ENCODE data around the gene EIF3B. TPM values are rescaled to one million over a fixed set of nuclear protein-coding genes. Genes with fewer than 3 reads are reported as not detected.
"Not testable (repeated sequence)": the region's sequence is repeated elsewhere in the genome, so short reads cannot be mapped to it uniquely, and the experiment has no call there.

EIF3B gene
- total and polyA plus RNA-seq, 8 donors: 91.4 to 168 (median 153) TPM

DNA sequence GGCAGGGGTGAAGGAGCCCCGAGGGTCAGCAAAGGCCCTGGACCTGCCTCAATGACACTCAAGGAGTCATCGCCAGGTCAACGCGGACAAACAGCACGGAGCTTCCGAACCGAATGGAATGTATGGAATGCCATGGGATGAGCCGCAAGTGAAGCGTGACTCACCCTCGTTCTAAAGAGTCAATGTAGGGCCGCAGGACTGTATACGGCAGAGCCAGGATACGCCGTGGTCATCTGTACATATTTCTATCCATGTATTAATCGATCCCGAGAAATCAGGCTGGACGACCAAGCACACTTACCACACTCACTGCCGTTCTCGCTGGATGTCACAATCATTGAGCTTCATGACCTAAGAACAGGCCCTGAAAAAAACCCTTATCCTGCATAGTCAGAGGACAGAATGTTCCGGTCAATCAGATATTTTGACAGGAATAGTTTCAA lies 44.7 kb upstream of the EIF3B start:
- TF ChIP-seq, protein P1, sequence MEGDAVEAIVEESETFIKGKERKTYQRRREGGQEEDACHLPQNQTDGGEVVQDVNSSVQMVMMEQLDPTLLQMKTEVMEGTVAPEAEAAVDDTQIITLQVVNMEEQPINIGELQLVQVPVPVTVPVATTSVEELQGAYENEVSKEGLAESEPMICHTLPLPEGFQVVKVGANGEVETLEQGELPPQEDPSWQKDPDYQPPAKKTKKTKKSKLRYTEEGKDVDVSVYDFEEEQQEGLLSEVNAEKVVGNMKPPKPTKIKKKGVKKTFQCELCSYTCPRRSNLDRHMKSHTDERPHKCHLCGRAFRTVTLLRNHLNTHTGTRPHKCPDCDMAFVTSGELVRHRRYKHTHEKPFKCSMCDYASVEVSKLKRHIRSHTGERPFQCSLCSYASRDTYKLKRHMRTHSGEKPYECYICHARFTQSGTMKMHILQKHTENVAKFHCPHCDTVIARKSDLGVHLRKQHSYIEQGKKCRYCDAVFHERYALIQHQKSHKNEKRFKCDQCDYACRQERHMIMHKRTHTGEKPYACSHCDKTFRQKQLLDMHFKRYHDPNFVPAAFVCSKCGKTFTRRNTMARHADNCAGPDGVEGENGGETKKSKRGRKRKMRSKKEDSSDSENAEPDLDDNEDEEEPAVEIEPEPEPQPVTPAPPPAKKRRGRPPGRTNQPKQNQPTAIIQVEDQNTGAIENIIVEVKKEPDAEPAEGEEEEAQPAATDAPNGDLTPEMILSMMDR (IDR thresholded peaks at IDR 0.05): no peak
- intact Hi-C loops (cut with DNase I): loop anchor here in 1 of 2 donors (10.0 kb wide), 1 partner anchor 65 kb away; the partner anchor contains the start of genes MRM2 and NUDT1
- peaks cover 0 to 11% of the 10 kb centered on the region in 2 donors for H3K4me1 ChIP-seq
- DNase-seq: peak in 1 of 4 donors; percentile 24
- no peak overlapping the region for H3K27ac ChIP-seq
- H3K9me3 ChIP-seq: no peaks in the 10 kb centered on the region
- no peak overlapping the region for H3K4me3 ChIP-seq
- H3K36me3 ChIP-seq: peaks cover 0 to 10% of the 10 kb centered on the region in 2 donors
- no peak for ATAC-seq
- no peaks in the 10 kb centered on the region for H3K27me3 ChIP-seq

DNA sequence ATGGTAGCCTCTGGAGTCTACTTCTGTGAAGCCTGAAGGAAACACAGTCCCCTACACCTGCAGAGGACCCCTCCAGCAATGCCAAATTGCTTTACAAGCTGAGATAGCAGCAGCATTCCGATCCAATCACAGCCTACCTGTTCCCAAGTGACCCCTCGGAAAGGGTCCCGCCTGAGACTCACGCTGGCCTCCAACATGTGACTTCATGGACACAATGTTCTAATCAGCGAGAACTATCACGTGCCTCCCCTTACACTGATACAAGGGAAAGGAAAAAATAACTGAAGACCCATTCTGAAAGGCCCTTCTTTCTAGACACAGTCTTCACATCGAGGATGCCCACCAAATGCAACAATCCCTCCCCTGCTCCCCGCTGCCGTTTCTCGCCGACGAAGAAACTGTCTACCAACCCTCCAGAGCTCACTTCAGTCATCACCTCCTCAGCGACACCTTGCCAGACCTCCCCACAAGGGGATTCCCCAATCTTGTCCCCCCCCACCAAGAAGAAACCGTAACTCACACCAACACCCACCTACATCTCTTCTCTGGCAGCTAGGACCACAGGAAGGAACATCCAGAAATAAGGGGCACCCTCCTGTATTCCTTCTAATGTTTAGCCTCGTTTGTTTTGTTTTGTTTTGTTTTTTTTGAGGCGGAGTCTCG lies 42.2 kb upstream of the EIF3B start:
- intact Hi-C loops (cut with DNase I): loop anchor here in 1 of 2 donors (10.0 kb wide), 1 partner anchor 68 kb away; the partner anchor contains the start of genes MRM2 and NUDT1
- Histone ChIP-seq H3K4me1 (peaks cover 0 to 7% of the 10 kb centered on the region in 2 donors), H3K9me3 (no peaks in the 10 kb centered on the region), H3K36me3 (peaks cover 0 to 10% of the 10 kb centered on the region in 2 donors), H3K27me3 (no peaks in the 10 kb centered on the region), H3K4me3 (no peak overlapping the region), H3K27ac (no peak overlapping the region)
- TF ChIP-seq, protein P1 (IDR thresholded peaks at IDR 0.05): no peak
- peak in 1 of 4 donors; percentile 13 for DNase-seq
- ATAC-seq: no peak

DNA sequence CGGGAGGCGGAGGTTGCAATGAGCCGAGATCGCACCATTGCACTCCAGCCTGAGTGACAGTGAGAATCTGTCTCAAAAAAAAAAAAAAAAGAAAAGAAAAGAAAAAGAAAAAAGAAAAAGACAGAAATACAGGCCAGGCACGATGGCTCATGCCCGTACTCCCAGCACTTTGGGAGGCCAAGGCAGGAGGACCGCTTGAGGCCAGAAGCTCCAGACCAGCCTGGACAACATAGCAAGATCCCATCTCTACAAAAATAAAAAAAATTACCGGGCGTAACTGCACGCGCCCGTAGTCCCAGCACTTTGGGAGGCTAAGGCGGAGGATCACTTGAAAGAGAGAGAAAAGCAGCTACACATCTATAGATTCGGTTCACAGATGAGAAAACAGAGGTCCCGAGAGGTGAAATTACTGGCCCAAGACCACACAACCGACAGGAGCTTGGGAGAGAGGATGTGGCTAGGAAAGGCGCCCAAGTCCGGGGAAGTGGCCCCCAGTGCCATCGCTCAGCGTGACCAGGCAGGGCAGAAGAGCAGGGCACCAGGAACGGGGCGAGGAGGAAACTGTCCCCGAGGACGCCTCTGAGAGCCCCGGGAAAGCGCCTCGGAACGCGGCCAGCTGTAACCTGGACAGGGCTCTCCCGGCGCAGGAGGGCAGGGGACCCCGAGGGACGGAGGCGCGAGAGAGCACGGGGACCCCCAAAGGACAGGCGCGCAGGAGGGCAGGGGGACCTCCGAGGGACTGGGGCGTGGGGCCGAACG lies 41.0 kb upstream of the EIF3B start:
- H3K4me1 ChIP-seq: peaks cover 0 to 10% of the 10 kb centered on the region in 2 donors
- H3K9me3 ChIP-seq: no peaks in the 10 kb centered on the region
- intact Hi-C loops (cut with DNase I): loop anchor here in 1 of 2 donors (10.0 kb wide), 1 partner anchor 69 kb away; the partner anchor contains the start of genes MRM2 and NUDT1
- TF ChIP-seq, protein P1 (IDR thresholded peaks at IDR 0.05): no peak
- peak; percentile 32 for ATAC-seq
- peak in 2 of 4 donors; percentile 28 to 45 for DNase-seq
- H3K36me3 ChIP-seq: peaks cover 0 to 10% of the 10 kb centered on the region in 2 donors
- H3K27me3 ChIP-seq: no peaks in the 10 kb centered on the region
- peak overlapping the region; percentile 89 to 91 for H3K4me3 ChIP-seq
- H3K27ac ChIP-seq: peak overlapping the region; percentile 53 to 85

DNA sequence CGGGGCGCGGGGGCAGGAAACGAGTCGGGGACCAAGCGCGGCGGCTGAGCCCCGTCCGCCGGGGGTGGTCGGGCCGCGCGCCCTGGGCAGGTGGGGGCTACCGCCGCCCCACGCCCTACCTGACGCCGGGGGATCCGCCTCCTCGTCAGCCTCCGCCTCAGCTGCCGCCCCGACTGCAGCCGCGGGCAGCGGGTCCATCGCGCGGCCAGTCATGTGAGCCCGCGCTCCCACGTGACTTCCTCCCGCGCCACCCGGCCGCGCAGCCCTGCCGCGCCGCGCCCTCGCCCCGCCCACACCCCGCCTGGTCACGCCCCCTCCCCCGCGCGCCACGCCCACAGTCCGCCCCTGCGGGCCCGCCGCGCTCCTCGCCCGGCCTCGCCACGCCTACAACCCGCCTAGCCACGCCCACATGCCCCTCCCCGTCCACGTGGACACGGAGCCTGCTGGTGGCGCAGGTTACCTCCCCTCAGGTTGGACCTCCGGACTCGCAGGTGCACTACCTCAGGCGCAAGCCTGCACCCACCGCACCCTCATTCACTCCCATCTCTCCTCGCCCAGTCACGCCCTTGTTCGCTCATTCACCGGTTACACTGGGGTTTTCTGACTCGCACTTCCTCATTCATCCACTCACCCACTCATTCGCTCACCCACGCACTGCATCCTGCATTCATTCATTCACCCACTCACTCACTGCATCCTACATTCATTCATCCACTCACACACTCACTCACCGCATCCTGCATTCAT lies 40.2 kb upstream of the EIF3B start, which contains the start of gene SNX8:
SNX8 (minus strand) TSS at position 233 of the 747 bp plus-strand sequence; CDS start at position 213, 20 bp downstream.
- ATAC-seq: peak; percentile 100
- intact Hi-C loops (cut with DNase I): loop anchor here in 1 of 2 donors (10.0 kb wide), 1 partner anchor 70 kb away; the partner anchor contains the start of genes MRM2 and NUDT1
- TF ChIP-seq, protein P1 (IDR thresholded peaks at IDR 0.05): no peak

DNA sequence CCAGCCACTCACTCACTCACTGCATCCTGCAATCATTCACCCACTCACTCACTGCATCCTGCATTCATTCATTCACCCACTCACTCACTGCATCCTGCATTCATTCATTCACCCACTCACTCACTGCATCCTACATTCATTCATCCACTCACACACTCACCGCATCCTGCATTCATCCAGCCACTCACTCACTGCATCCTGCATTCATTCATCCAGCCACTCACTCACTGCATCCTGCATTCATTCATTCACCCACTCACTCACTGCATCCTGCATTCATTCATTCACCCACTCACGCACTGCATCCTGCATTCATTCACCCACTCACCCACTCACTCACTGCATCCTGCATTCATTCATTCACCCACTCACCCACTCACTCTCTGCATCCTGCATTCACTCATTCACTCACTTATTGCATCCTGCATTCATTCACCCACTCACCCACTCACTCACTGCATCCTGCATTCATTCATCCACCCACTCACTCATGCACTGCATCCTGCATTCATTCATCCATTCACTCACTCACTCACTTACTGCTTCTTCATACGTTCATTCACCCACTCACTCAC lies 39.6 kb upstream of the EIF3B start:
- peak overlapping the region; percentile 89 to 91 for H3K4me3 ChIP-seq
- not testable (repeated sequence) for H3K9me3 ChIP-seq, H3K36me3 ChIP-seq, ATAC-seq, H3K4me1 ChIP-seq, H3K27me3 ChIP-seq, DNase-seq
- intact Hi-C loops (cut with DNase I): loop anchor here in 1 of 2 donors (10.0 kb wide), 1 partner anchor 70 kb away; the partner anchor contains the start of genes MRM2 and NUDT1
- H3K27ac ChIP-seq: peak overlapping the region in 1 of 2 donors; percentile 64

More for the DNA sequence above, 40.2 kb upstream of the EIF3B start, which contains the start of gene SNX8:
- Histone ChIP-seq H3K4me1 (peaks cover 0 to 10% of the 10 kb centered on the region in 2 donors), H3K4me3 (peak within 1 kb of the TSS; percentile 89 to 91), H3K36me3 (peaks cover 0 to 7% of the 10 kb centered on the region in 2 donors), H3K9me3 (no peaks in the 10 kb centered on the region), H3K27me3 (no peaks in the 10 kb centered on the region), H3K27ac (peak within 1 kb of the TSS; percentile 53 to 85)
- peak; percentile 78 to 99 (median 92) for DNase-seq

All from left lung (tissue), 10 donors.